ENCODE data around the gene C5orf15.
"Not testable (repeated sequence)": the region's sequence is repeated elsewhere in the genome, so short reads cannot be mapped to it uniquely, and the experiment has no call there.

Gene C5orf15

GRCh38 chr5:133936651-133937015 is 31.8 kb downstream of the C5orf15 start:
- H3K4me3 ChIP-seq (ENCODE audit: control insufficient read depth, low read depth, low read length) = no peak overlapping the region
- no peak for TF ChIP-seq CTCF (conservative IDR thresholded peaks at IDR 0.05; ENCODE audit: control insufficient read depth, insufficient read depth, low read depth, low read length)
- DNase-seq (ENCODE audit: low read depth) = no peak

- not testable (repeated sequence) for DNase-seq (ENCODE audit: low read depth); H3K4me3 ChIP-seq (ENCODE audit: control insufficient read depth, low read depth, low read length)
Observed at GRCh38 chr5:133935991-133936650, 32.3 kb downstream of the C5orf15 start.

- H3K4me3 ChIP-seq (ENCODE audit: control insufficient read depth, low read depth, low read length) = no peak overlapping the region
- DNase-seq (ENCODE audit: low read depth) = no peak
- no peak for TF ChIP-seq CTCF (conservative IDR thresholded peaks at IDR 0.05; ENCODE audit: control insufficient read depth, insufficient read depth, low read depth, low read length)
Observed at GRCh38 chr5:133935667-133935940, 32.8 kb downstream of the C5orf15 start.

GRCh38 chr5:133934822-133935666 is 33.4 kb downstream of the C5orf15 start:
- DNase-seq (ENCODE audit: low read depth) = no peak
- H3K4me3 ChIP-seq (ENCODE audit: control insufficient read depth, low read depth, low read length) = no peak overlapping the region
- TF ChIP-seq CTCF (conservative IDR thresholded peaks at IDR 0.05; ENCODE audit: control insufficient read depth, insufficient read depth, low read depth, low read length) = no peak

- DNase-seq (ENCODE audit: low read depth) = no peak
- no peak overlapping the region for H3K4me3 ChIP-seq (ENCODE audit: control insufficient read depth, low read depth, low read length)
- no peak for TF ChIP-seq CTCF (conservative IDR thresholded peaks at IDR 0.05; ENCODE audit: control insufficient read depth, insufficient read depth, low read depth, low read length)
Observed at GRCh38 chr5:133934311-133934710, 34.1 kb downstream of the C5orf15 start.

DNA sequence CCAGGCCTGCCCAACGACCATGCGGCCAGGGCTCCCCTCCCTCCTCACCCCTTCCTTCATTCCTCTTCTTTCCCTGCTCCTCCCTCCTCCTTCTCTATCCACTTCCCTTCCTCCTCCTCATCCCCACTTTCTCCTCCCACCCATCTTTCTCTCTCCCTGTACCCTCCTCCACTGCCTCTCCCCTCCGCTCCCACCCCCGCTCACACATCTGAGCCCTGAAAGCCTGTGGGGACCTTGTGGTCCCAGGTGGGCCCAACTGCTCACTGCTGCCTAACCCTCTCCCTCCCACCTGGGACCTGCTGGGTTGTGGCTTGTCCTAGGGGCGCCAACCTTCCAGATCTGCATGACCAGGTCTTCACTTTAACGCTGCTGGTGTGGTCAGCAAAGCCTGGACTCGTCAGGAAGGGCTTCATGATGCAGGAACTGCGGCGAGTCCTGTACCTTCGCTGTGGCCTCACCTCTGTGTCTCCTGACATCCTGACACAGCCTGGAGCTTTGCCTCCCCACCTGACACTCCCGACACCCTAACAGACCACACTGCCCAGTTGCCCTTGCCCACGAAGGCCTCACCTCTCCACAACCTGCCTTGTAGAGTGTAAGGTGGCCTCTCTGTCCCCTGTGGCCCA is 34.6 kb downstream of the C5orf15 start:
- TF ChIP-seq CTCF (conservative IDR thresholded peaks at IDR 0.05; ENCODE audit: control insufficient read depth, insufficient read depth, low read depth, low read length) = no peak
- no peak for DNase-seq (ENCODE audit: low read depth)
- H3K4me3 ChIP-seq (ENCODE audit: control insufficient read depth, low read depth, low read length) = no peak overlapping the region

GRCh38 chr5:133933169-133933509 is 35.3 kb downstream of the C5orf15 start:
- no peak for DNase-seq (ENCODE audit: low read depth)
- no peak for TF ChIP-seq CTCF (conservative IDR thresholded peaks at IDR 0.05; ENCODE audit: control insufficient read depth, insufficient read depth, low read depth, low read length)
- no peak overlapping the region for H3K4me3 ChIP-seq (ENCODE audit: control insufficient read depth, low read depth, low read length)
